Adrenal gland (tissue), 5 donors: ENCODE data around the gene SERPINE1.

Source experiments
- CTCF ChIP-seq, 6 experiments: fragments of 450-650 bp in 4 of 6; fragments of 200-600 bp in 2 of 6; sonication (generic) in 1 of 6; IDR thresholded peaks; 1 replicate in 5 of 6; 2 replicates in 1 of 6; pipeline versions ENCODE4 v1.5.1 to v1.8.0; 2016 to 2021; ENCODE audit warnings: antibody characterized with exemption in 6 of 6, mild to moderate bottlenecking in 2 of 6, moderate library complexity in 1 of 6
- POLR2A ChIP-seq, 2 donors: fragments of 450-650 bp; IDR thresholded peaks; one replicate each; pipeline ENCODE4 v1.6.1; 2017; ENCODE audit warnings: antibody characterized with exemption in 2 of 2, mild to moderate bottlenecking in 2 of 2, moderate library complexity in 1 of 2
- donor health status: DM: no; HTN: no; CAD: no.

- no peak for TF ChIP-seq POLR2A (IDR thresholded peaks at IDR 0.05)
- TF ChIP-seq CTCF (IDR thresholded peaks at IDR 0.05): no peak
These were observed 7.6 kb downstream of the SERPINE1 start for GRCh38 chr7:101134399-101134980.
